HTERT RPE-1 (cell line): ENCODE results near the gene TMEM87A.

Experiments used
- in situ Hi-C: fragments of 300-500 bp; cut with MboI; formaldehyde crosslinking; loops from 4 replicates; pipeline ENCODE4 v1.14.3; 2020; ENCODE audit warnings: low sequenced_read_pairs

TMEM87A gene

GRCh38 chr15:42166225-42166940, 106.8 kb downstream of the TMEM87A start:
- in situ Hi-C loops: no loop called here

- in situ Hi-C loops: no loop called here
Measured at GRCh38 chr15:42165106-42165505, 108.1 kb downstream of the TMEM87A start.

GRCh38 chr15:42163947-42164550, 109.2 kb downstream of the TMEM87A start:
- in situ Hi-C loops: no loop called here

GRCh38 chr15:42163291-42163690, 109.9 kb downstream of the TMEM87A start:
- in situ Hi-C loops: no loop called here
